ENCODE data around the gene GCK.

DNA sequence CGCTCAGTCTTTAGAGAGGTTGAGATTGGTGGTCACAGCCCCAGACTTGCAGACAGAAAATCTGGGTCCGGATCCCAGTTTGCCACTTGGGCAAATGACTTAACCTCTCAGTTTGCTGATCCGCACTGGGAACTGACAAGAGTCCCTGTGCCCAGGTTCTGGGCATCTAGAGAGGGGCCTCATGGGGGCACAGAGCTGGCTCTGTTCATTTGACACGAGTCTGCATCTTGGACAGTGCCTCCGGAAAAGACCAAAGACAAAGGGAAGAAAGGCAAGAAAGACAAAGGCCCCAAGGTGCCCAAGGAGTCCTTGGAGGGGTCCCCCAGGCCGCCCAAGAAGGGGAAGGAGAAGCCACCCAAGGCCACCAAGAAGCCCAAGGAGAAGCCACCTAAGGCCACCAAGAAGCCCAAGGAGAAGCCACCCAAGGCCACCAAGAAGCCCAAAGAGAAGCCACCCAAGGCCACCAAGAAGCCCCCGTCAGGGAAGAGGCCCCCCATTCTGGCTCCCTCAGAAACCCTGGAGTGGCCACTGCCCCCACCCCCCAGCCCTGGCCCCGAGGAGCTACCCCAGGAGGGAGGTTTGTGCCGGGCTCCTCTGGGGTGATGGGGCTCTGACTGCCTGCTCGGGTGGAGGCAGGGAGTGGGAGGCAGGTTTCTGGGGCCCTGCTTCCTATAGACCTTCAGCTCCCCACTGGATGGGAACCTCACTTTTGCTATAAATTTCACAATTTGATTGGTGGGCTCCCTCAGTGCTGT lies 82.8 kb downstream of the GCK start:
- TF ChIP-seq ELF4 (IDR thresholded peaks at IDR 0.05) (no peak), SUZ12 (IDR thresholded peaks at IDR 0.05) (no peak), BHLHE40 (IDR thresholded peaks at IDR 0.05; ENCODE audit: borderline replicate concordance) (no peak), HDGF (IDR thresholded peaks at IDR 0.05; ENCODE audit: borderline replicate concordance) (no peak), FOXM1 (IDR thresholded peaks at IDR 0.05; ENCODE audit: borderline replicate concordance) (no peak), CTBP1 (IDR thresholded peaks at IDR 0.05; ENCODE audit: borderline replicate concordance) (no peak), L3MBTL2 (conservative IDR thresholded peaks at IDR 0.05) (no peak)
